HL-60 (cell line): ENCODE measurements around the gene RFX1.

Source experiments
- DNase-seq, 2 experiments: peaks; one replicate each; pipeline ENCODE4 v3.0.0-alpha.2; 2010 to 2020; ENCODE audit warnings: low read depth in 1 of 2, low spot score in 1 of 2
- H3K27ac ChIP-seq: fragments of 250-450 bp; sonication (Bioruptor Pico); replicated peaks from 2 replicates; pipeline ENCODE4 v1.5.1; 2020; ENCODE audit warnings: mild to moderate bottlenecking, moderate library complexity
- H3K27me3 ChIP-seq: fragments of 250-450 bp; sonication (Bioruptor Pico); 2 replicates; pipeline ENCODE4 v1.5.1; 2021; ENCODE audit warnings: mild to moderate bottlenecking, moderate library complexity; ENCODE audit not compliant: insufficient read depth, poor library complexity, severe bottlenecking
- H3K4me3 ChIP-seq: replicated peaks from 2 replicates; pipeline ENCODE4 v1.5.1; 2011; ENCODE audit warnings: mild to moderate bottlenecking, control low read depth, low read length; ENCODE audit not compliant: insufficient read depth
- CTCF ChIP-seq: IDR thresholded peaks from one replicate; pipeline ENCODE4 v1.5.1; 2011; ENCODE audit warnings: low read length, control low read depth, inconsistent platforms; ENCODE audit not compliant: insufficient read depth
- GABPA ChIP-seq: IDR thresholded peaks from 2 replicates; pipeline ENCODE4 v1.6.1; 2012; ENCODE audit warnings: low read depth
- POLR2AphosphoS5 ChIP-seq: IDR thresholded peaks from 2 replicates; pipeline ENCODE4 v1.6.1; 2012; ENCODE audit warnings: low read depth
- REST ChIP-seq: IDR thresholded peaks from 2 replicates; pipeline ENCODE4 v1.6.1; 2012; ENCODE audit warnings: low read depth; ENCODE audit not compliant: insufficient replicate concordance
- SPI1 ChIP-seq: IDR thresholded peaks from 2 replicates; pipeline ENCODE4 v1.6.1; 2012; ENCODE audit warnings: low read depth, mild to moderate bottlenecking, borderline replicate concordance

RFX1 gene

GRCh38 chr19:14031719-14032480, 25.8 kb upstream of the RFX1 start, which contains the start of gene IL27RA:
IL27RA (plus strand) TSS chr19:14031762; CDS start chr19:14031873, 111 bp downstream.
- no peaks in the 10 kb centered on the region for H3K27me3 ChIP-seq
- peak within 1 kb of the TSS; percentile 74 for H3K27ac ChIP-seq
- H3K4me3 ChIP-seq = peak within 1 kb of the TSS; percentile 65
- TF ChIP-seq POLR2AphosphoS5 = no peak; the same call in none of the 2 replicates
- TF ChIP-seq CTCF = peak; percentile 60
- no peak for TF ChIP-seq GABPA
- TF ChIP-seq REST = peak; percentile 49
- TF ChIP-seq SPI1 = no peak
- peak; percentile 69 to 71 for DNase-seq

GRCh38 chr19:14030997-14031718, 25.0 kb upstream of the RFX1 start:
- Histone ChIP-seq H3K27ac (peak overlapping the region; percentile 74), H3K27me3 (no peaks in the 10 kb centered on the region), H3K4me3 (peak overlapping the region; percentile 65)
- TF ChIP-seq POLR2AphosphoS5 (no peak), CTCF (no peak), SPI1 (no peak), REST (no peak), GABPA (no peak)
- DNase-seq = no peak

GRCh38 chr19:14028901-14029300, 22.8 kb upstream of the RFX1 start:
- no peaks in the 10 kb centered on the region for H3K27me3 ChIP-seq
- no peak for TF ChIP-seq REST
- TF ChIP-seq SPI1 = no peak
- TF ChIP-seq CTCF = no peak
- no peak for TF ChIP-seq POLR2AphosphoS5
- no peak for TF ChIP-seq GABPA
- H3K4me3 ChIP-seq = no peak overlapping the region
- no peak overlapping the region for H3K27ac ChIP-seq
- DNase-seq = no peak
